Stimulated activated CD8-positive, alpha-beta memory T cell treated with anti-CD3 and anti-CD28 coated beads, Interleukin-15, amount 100 ng/mL, for 4 hours (primary cell): ENCODE measurements around the gene DUSP8.

ENCODE experiments used
- DNase-seq, 2 donors: peaks; one replicate each; pipeline ENCODE4 v3.0.0-alpha.2; 2020; ENCODE audit warnings: low read depth in 2 of 2

DUSP8 gene

GRCh38 chr11:1533342-1533725 lies 38.7 kb downstream of the DUSP8 start:
- no peak for DNase-seq

GRCh38 chr11:1532606-1533341 lies 39.3 kb downstream of the DUSP8 start:
- DNase-seq: no peak

GRCh38 chr11:1532014-1532586 lies 40.0 kb downstream of the DUSP8 start:
- no peak for DNase-seq

- no peak for DNase-seq
These were observed 40.5 kb downstream of the DUSP8 start for GRCh38 chr11:1531449-1532013.

GRCh38 chr11:1530686-1531448 lies 41.2 kb downstream of the DUSP8 start:
- DNase-seq: no peak

- DNase-seq: no peak
These were observed 42.3 kb downstream of the DUSP8 start for GRCh38 chr11:1529774-1530173.

GRCh38 chr11:1529286-1529685 lies 42.8 kb downstream of the DUSP8 start:
- no peak for DNase-seq

GRCh38 chr11:1528710-1529109 lies 43.4 kb downstream of the DUSP8 start:
- no peak for DNase-seq

GRCh38 chr11:1526785-1527184 lies 45.3 kb downstream of the DUSP8 start:
- no peak for DNase-seq

GRCh38 chr11:1523779-1524178 lies 48.3 kb downstream of the DUSP8 start:
- no peak for DNase-seq

- no peak for DNase-seq
These were observed 49.0 kb downstream of the DUSP8 start for GRCh38 chr11:1523077-1523476.

GRCh38 chr11:1522081-1522424 lies 50.0 kb downstream of the DUSP8 start:
- DNase-seq: no peak

- no peak for DNase-seq
These were observed 50.5 kb downstream of the DUSP8 start for GRCh38 chr11:1521382-1522080.

GRCh38 chr11:1520663-1521267 lies 51.3 kb downstream of the DUSP8 start:
- no peak for DNase-seq

GRCh38 chr11:1520209-1520662 lies 51.8 kb downstream of the DUSP8 start:
- no peak for DNase-seq

GRCh38 chr11:1519028-1520010 lies 52.8 kb downstream of the DUSP8 start:
- no peak for DNase-seq

- DNase-seq: no peak
These were observed 53.8 kb downstream of the DUSP8 start for GRCh38 chr11:1518301-1518700.

- DNase-seq: no peak
These were observed 54.7 kb downstream of the DUSP8 start for GRCh38 chr11:1517117-1518005.
